A549 (cell line): ENCODE measurements around the gene HRCT1. TPM values are rescaled to one million over a fixed set of nuclear protein-coding genes. Genes with fewer than 3 reads are reported as not detected.

Experiments
- ATAC-seq, 2 experiments: fragments of 200-7000 bp in 1 of 2; fragments of >200 bp in 1 of 2; cut with Nextera tagmentation in 1 of 2; cut with Tn5 transposase in 1 of 2; 3 replicates each; pipeline versions ENCODE4 v1.8.0 to v1.9.1; 2018 to 2020; ENCODE audit warnings: mild to moderate bottlenecking in 1 of 2, moderate library complexity in 1 of 2
- CTCF ChIA-PET: fragments of 300-600 bp; sonication (Branson Sonifier 250); formaldehyde crosslinking; extraction: SDS; loops from one replicate; lab custom pipeline; 2021; ENCODE audit warnings: antibody characterized with exemption, inconsistent platforms; lab: Yijun Ruan, JAX
- POLR2A ChIA-PET: fragments of 350-600 bp; formaldehyde crosslinking; extraction: SDS; loops from one replicate; lab custom pipeline; 2021; ENCODE audit warnings: antibody characterized with exemption, inconsistent platforms; lab: Yijun Ruan, JAX
- DNase-seq, 2 experiments: peaks; one replicate each; pipeline versions ENCODE4 v3.0.0 to v3.0.0-alpha.2; 2011 to 2016; ENCODE audit warnings: low read depth in 1 of 2, low spot score in 1 of 2
- FAIRE-seq: peaks from 2 replicates; lab custom pipeline; 2011; peaks lifted over from hg19 to GRCh38; lab: Jason Lieb, UNC
- H3K27ac ChIP-seq, 2 experiments: fragments of >200 bp; sonication (Bioruptor Twin); formaldehyde crosslinking; 3 replicates each; pipeline ENCODE4 v1.5.1; 2016 to 2017
- H3K4me1 ChIP-seq: fragments of >200 bp; sonication (Bioruptor Twin); formaldehyde crosslinking; 3 replicates; pipeline ENCODE4 v1.6.1; 2016
- H3K4me2 ChIP-seq: fragments of >200 bp; sonication (Bioruptor Twin); formaldehyde crosslinking; 3 replicates; pipeline ENCODE4 v1.6.1; 2016
- H3K4me3 ChIP-seq: fragments of >200 bp; sonication (Bioruptor Twin); formaldehyde crosslinking; 3 replicates; pipeline ENCODE4 v1.5.1; 2016
- H3K9me3 ChIP-seq: fragments of >200 bp; sonication (Bioruptor Twin); formaldehyde crosslinking; 3 replicates; pipeline ENCODE4 v1.6.1; 2016
- CBX2 ChIP-seq: fragments of 200-600 bp; sonication (generic); IDR thresholded peaks from 2 replicates; pipeline ENCODE4 v1.6.1; 2016; ENCODE audit warnings: low read depth, mild to moderate bottlenecking, borderline replicate concordance
- CHD2 ChIP-seq: fragments of 150-350 bp; IDR thresholded peaks from 2 replicates; pipeline ENCODE4 v1.6.1; 2014; ENCODE audit warnings: low read length; ENCODE audit not compliant: partially characterized antibody
- CHD4 ChIP-seq: fragments of 200-600 bp; sonication (generic); IDR thresholded peaks from 2 replicates; pipeline ENCODE4 v1.6.1; 2016; ENCODE audit warnings: antibody characterized with exemption, mild to moderate bottlenecking, borderline replicate concordance
- EHF ChIP-seq: fragments of 250-450 bp; sonication (Bioruptor Pico); IDR thresholded peaks from 2 replicates; pipeline ENCODE4 v1.5.0; 2020; ENCODE audit warnings: mild to moderate bottlenecking
- EHMT2 ChIP-seq: fragments of 200-600 bp; sonication (generic); IDR thresholded peaks from 2 replicates; pipeline ENCODE4 v1.6.1; 2016; ENCODE audit warnings: antibody characterized with exemption, low read depth, mild to moderate bottlenecking, moderate library complexity
- HES2 ChIP-seq: fragments of >200 bp; sonication (Bioruptor Twin); formaldehyde crosslinking; IDR thresholded peaks from 2 replicates; pipeline ENCODE4 v1.6.1; 2016
- HOXB13 ChIP-seq: fragments of 250-450 bp; sonication (Bioruptor Pico); IDR thresholded peaks from 2 replicates; pipeline ENCODE4 v1.5.0; 2020; ENCODE audit warnings: low read depth, mild to moderate bottlenecking, moderate library complexity
- HOXB5 ChIP-seq: fragments of 250-450 bp; sonication (Bioruptor Pico); IDR thresholded peaks from 2 replicates; pipeline ENCODE4 v1.5.0; 2020; ENCODE audit warnings: mild to moderate bottlenecking, moderate library complexity
- JUN ChIP-seq, 2 experiments: fragments of >200 bp; sonication (Bioruptor Twin); formaldehyde crosslinking; IDR thresholded peaks; 2 replicates in 1 of 2; 3 replicates in 1 of 2; pipeline ENCODE4 v1.6.1; 2016 to 2017
- KDM1A ChIP-seq: fragments of 200-600 bp; sonication (generic); IDR thresholded peaks from 2 replicates; pipeline ENCODE4 v1.6.1; 2016; ENCODE audit warnings: low read depth, mild to moderate bottlenecking
- NFE2L2 ChIP-seq: fragments of 150-350 bp; conservative IDR thresholded peaks from 2 replicates; pipeline ENCODE4 v1.6.1; 2014; ENCODE audit warnings: low read length
- RAD21 ChIP-seq, 2 experiments: fragments of >200 bp in 1 of 2; sonication (Bioruptor Twin) in 1 of 2; formaldehyde crosslinking in 1 of 2; IDR thresholded peaks in 1 of 2; conservative IDR thresholded peaks in 1 of 2; 2 replicates in 1 of 2; 3 replicates in 1 of 2; pipeline ENCODE4 v1.6.1; 2012 to 2018; ENCODE audit warnings: inconsistent platforms in 1 of 2
- REST ChIP-seq: fragments of 200-600 bp; sonication (generic); IDR thresholded peaks from 2 replicates; pipeline ENCODE4 v1.6.1; 2016; ENCODE audit warnings: antibody characterized with exemption, mild to moderate bottlenecking, moderate library complexity
- RNF2 ChIP-seq: fragments of 200-600 bp; sonication (generic); IDR thresholded peaks from 2 replicates; pipeline ENCODE4 v1.6.1; 2016; ENCODE audit warnings: low read depth, mild to moderate bottlenecking, antibody characterized with exemption, moderate library complexity, borderline replicate concordance
- TP53 ChIP-seq: fragments of 250-450 bp; sonication (Bioruptor Pico); IDR thresholded peaks from 2 replicates; pipeline ENCODE4 v1.5.0; 2021; ENCODE audit warnings: mild to moderate bottlenecking, moderate library complexity
- ZC3H11A ChIP-seq: fragments of 450-650 bp; IDR thresholded peaks from 2 replicates; pipeline ENCODE4 v1.6.1; 2014; ENCODE audit warnings: antibody characterized with exemption, mild to moderate bottlenecking
- WGBS: methylation state at CpG from one replicate; pipeline ENCODE4 v1.1.6; 2017; ENCODE audit errors: missing lambda C conversion rate; 5-methylcytosine and 5-hydroxymethylcytosine counted together
- polyA plus RNA-seq, 4 experiments: library from polyadenylated mRNA; depleted of rRNA in 3 of 4; stranded (reverse); fragments of >200 nt; fragmentation: RNase III in 1 of 4; extraction: RNeasy Plus Mini Kit Qiagen cat#74134 plus additional on column Dnase treatment in 1 of 4; gene quantifications; 2 replicates in 3 of 4; 3 replicates in 1 of 4; pipeline ENCODE4 v1.2.3, GENCODE V29; 2011 to 2017
- TF ChIP-seq, protein P1 (sequence below): fragments of 150-350 bp; IDR thresholded peaks from 2 replicates; pipeline ENCODE4 v1.6.1; 2014; ENCODE audit warnings: low read depth, mild to moderate bottlenecking, low read length
- TF ChIP-seq, protein P2 (sequence below): IDR thresholded peaks from 2 replicates; pipeline ENCODE4 v1.6.1; 2012
- TF ChIP-seq, protein P3 (sequence below): fragments of >200 bp; sonication (Bioruptor Twin); formaldehyde crosslinking; IDR thresholded peaks from 3 replicates; pipeline ENCODE4 v1.5.1; 2016
- TF ChIP-seq, protein P4 (sequence below): IDR thresholded peaks from 2 replicates; pipeline ENCODE4 v1.6.1; 2012

HRCT1 gene
- polyA plus RNA-seq, 2 of the 4 experiments (the other 2 are of a cell fraction), result 0.21 to 0.22 TPM

DNA sequence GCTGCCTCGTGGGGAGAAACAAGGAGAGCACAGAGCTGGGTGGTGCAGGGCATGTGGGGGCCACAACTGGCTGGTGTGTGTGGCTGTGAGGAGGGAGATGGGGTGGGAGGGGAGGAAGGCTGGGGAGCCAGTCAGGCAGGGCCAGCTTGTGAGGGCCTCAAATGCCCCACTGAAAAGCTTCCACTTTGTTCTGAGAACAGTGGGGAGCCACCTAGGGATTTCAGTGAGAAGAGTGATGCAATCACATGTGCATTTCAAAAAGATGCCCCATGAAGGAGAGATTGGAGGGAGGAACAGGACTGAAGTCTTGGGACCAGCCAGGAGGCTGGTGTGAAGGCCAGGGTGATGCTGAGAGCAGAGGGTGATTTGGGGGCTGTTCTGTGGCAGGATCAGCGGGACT, 37.1 kb upstream of the HRCT1 start:
- ChIA-PET CTCF (interaction anchor here (0.8 to 4.5 kb wide), 4 partner anchors 12 to 42 kb away, joined by 3 to 25 read pairs (median 5); no protein-coding TSS in a partner anchor), POLR2A (no interaction called here)
- DNase-seq, result no peak
- Histone ChIP-seq H3K27ac (no peak overlapping the region), H3K4me2 (no peak overlapping the region), H3K4me3 (no peak overlapping the region), H3K4me1 (peaks cover 2% of the 10 kb centered on the region; the same call in 1 of the 3 replicates), H3K9me3 (no peaks in the 10 kb centered on the region)
- FAIRE-seq, result no peak
- 45% methylated on average over 2 of the region's 2 CpGs for whole genome bisulfite sequencing
- TF ChIP-seq REST (no peak), JUN (IDR thresholded peaks at IDR 0.05) (no peak), HES2 (no peak), CHD2 (no peak), TP53 (CRISPR knock-in tag) (no peak), CHD4 (no peak), EHMT2 (no peak), HOXB13 (no peak)
- no peak for ATAC-seq

- ATAC-seq, result no peak
- CTCF ChIA-PET, result interaction anchor here (1.6 to 4.5 kb wide), 2 partner anchors 12 to 27 kb away, joined by 4 to 25 read pairs; no protein-coding TSS in a partner anchor
- DNase-seq, result no peak
- POLR2A ChIA-PET, result no interaction called here
- Histone ChIP-seq H3K4me3 (no peak overlapping the region), H3K27ac (no peak overlapping the region), H3K4me1 (peaks cover 2% of the 10 kb centered on the region; the same call in 1 of the 3 replicates), H3K4me2 (no peak overlapping the region), H3K9me3 (no peaks in the 10 kb centered on the region)
- no peak for FAIRE-seq
- TF ChIP-seq KDM1A, result no peak
- no peak for TF ChIP-seq NFE2L2
- TF ChIP-seq HOXB5, result no peak
- TF ChIP-seq, protein P1, sequence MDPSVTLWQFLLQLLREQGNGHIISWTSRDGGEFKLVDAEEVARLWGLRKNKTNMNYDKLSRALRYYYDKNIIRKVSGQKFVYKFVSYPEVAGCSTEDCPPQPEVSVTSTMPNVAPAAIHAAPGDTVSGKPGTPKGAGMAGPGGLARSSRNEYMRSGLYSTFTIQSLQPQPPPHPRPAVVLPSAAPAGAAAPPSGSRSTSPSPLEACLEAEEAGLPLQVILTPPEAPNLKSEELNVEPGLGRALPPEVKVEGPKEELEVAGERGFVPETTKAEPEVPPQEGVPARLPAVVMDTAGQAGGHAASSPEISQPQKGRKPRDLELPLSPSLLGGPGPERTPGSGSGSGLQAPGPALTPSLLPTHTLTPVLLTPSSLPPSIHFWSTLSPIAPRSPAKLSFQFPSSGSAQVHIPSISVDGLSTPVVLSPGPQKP, result no peak
- TF ChIP-seq, protein P2, sequence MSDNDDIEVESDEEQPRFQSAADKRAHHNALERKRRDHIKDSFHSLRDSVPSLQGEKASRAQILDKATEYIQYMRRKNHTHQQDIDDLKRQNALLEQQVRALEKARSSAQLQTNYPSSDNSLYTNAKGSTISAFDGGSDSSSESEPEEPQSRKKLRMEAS, result no peak
- no peak for TF ChIP-seq ZC3H11A
- no peak for TF ChIP-seq EHF (CRISPR knock-in tag)
- no peak for TF ChIP-seq RAD21 (conservative IDR thresholded peaks at IDR 0.05 in 1 of 2, IDR thresholded peaks at IDR 0.05 in 1 of 2)
- no peak for TF ChIP-seq CBX2
- TF ChIP-seq HES2, result no peak
- no peak for TF ChIP-seq RNF2
- TF ChIP-seq, protein P3, sequence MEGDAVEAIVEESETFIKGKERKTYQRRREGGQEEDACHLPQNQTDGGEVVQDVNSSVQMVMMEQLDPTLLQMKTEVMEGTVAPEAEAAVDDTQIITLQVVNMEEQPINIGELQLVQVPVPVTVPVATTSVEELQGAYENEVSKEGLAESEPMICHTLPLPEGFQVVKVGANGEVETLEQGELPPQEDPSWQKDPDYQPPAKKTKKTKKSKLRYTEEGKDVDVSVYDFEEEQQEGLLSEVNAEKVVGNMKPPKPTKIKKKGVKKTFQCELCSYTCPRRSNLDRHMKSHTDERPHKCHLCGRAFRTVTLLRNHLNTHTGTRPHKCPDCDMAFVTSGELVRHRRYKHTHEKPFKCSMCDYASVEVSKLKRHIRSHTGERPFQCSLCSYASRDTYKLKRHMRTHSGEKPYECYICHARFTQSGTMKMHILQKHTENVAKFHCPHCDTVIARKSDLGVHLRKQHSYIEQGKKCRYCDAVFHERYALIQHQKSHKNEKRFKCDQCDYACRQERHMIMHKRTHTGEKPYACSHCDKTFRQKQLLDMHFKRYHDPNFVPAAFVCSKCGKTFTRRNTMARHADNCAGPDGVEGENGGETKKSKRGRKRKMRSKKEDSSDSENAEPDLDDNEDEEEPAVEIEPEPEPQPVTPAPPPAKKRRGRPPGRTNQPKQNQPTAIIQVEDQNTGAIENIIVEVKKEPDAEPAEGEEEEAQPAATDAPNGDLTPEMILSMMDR, result no peak
- TF ChIP-seq, protein P4, sequence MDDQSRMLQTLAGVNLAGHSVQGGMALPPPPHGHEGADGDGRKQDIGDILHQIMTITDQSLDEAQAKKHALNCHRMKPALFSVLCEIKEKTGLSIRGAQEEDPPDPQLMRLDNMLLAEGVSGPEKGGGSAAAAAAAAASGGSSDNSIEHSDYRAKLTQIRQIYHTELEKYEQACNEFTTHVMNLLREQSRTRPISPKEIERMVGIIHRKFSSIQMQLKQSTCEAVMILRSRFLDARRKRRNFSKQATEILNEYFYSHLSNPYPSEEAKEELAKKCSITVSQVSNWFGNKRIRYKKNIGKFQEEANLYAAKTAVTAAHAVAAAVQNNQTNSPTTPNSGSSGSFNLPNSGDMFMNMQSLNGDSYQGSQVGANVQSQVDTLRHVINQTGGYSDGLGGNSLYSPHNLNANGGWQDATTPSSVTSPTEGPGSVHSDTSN, result no peak
- no peak for TF ChIP-seq CHD4
- no peak for TF ChIP-seq CHD2
- WGBS, result 71% methylated on average over 19 of the region's 19 CpGs
These were observed 36.3 kb upstream of the HRCT1 start for GRCh38 chr9:35869621-35870216.
